AG09309 (cell line): ENCODE results near the gene SH3RF2.
A peak's percentile ranks its signal among the peaks of the same experiment; 100 is the strongest.

ENCODE experiments used
- DNase-seq: peaks from one replicate; pipeline ENCODE4 v3.0.0-alpha.2; 2010; ENCODE audit warnings: low read depth
- H3K4me3 ChIP-seq: 2 replicates; pipeline ENCODE4 v1.5.1; 2011; ENCODE audit warnings: mild to moderate bottlenecking, low read depth, low read length, moderate library complexity; ENCODE audit not compliant: control insufficient read depth
- CTCF ChIP-seq: IDR thresholded peaks from 2 replicates; pipeline ENCODE4 v1.5.1; 2011; ENCODE audit warnings: mild to moderate bottlenecking, low read depth, low read length, inconsistent platforms; ENCODE audit not compliant: insufficient read depth, control insufficient read depth; ENCODE audit errors: missing control alignments

The SH3RF2 gene

GRCh38 chr5:145924849-145925248, 11.5 kb upstream of the SH3RF2 start:
- DNase-seq: no peak
- TF ChIP-seq CTCF: no peak
- H3K4me3 ChIP-seq: no peak overlapping the region

- peak; percentile 88 for DNase-seq
- no peak for TF ChIP-seq CTCF
- no peak overlapping the region for H3K4me3 ChIP-seq
These were observed 11.0 kb upstream of the SH3RF2 start for GRCh38 chr5:145925353-145925752.

GRCh38 chr5:145925803-145926202, 10.6 kb upstream of the SH3RF2 start:
- H3K4me3 ChIP-seq: no peak overlapping the region
- peak; percentile 89 for DNase-seq
- no peak for TF ChIP-seq CTCF

GRCh38 chr5:145931718-145932117, 4.7 kb upstream of the SH3RF2 start:
- TF ChIP-seq CTCF: no peak
- no peak overlapping the region for H3K4me3 ChIP-seq
- DNase-seq: no peak

- DNase-seq: no peak
- no peak for TF ChIP-seq CTCF
- H3K4me3 ChIP-seq: no peak overlapping the region
These were observed 2.1 kb upstream of the SH3RF2 start for GRCh38 chr5:145934276-145934675.

GRCh38 chr5:145937432-145938250, 1.3 kb downstream of the SH3RF2 start:
- TF ChIP-seq CTCF: no peak
- H3K4me3 ChIP-seq: no peak overlapping the region
- no peak for DNase-seq
